Measurements from ENCODE around the gene THOP1. TPM values are rescaled to one million over a fixed set of nuclear protein-coding genes. Genes with fewer than 3 reads are reported as not detected.
"Not testable (repeated sequence)": the region's sequence is repeated elsewhere in the genome, so short reads cannot be mapped to it uniquely, and the experiment has no call there.

THOP1 gene
- total and polyA plus RNA-seq, 2 experiments from 2014 or later, result 81.3 to 111 TPM

DNA sequence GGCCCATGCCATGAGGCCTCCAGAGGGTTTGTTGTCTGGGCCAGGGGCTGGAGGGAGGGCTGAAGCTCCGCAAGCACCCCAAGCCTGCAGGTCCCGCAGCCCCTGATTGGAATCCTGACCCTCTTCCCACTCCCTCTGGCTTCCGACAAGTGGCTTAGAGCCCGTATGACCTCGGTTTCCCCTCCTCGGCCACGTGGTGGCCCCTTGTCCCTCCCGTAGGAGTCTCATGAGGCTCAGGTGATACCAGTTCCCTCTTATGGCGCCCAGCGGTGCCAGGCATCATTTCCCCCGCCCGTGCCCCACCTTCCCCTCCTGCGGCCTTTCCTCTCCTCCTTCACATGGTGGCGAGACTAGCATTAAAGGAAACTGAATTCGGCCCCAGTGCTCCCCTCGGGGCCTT, 6.1 kb downstream of the THOP1 start:
- H3K4me1 ChIP-seq (ENCODE audit: low read depth), result no peaks in the 10 kb centered on the region
- no peak overlapping the region for H3K27ac ChIP-seq
- TF ChIP-seq, protein P1, sequence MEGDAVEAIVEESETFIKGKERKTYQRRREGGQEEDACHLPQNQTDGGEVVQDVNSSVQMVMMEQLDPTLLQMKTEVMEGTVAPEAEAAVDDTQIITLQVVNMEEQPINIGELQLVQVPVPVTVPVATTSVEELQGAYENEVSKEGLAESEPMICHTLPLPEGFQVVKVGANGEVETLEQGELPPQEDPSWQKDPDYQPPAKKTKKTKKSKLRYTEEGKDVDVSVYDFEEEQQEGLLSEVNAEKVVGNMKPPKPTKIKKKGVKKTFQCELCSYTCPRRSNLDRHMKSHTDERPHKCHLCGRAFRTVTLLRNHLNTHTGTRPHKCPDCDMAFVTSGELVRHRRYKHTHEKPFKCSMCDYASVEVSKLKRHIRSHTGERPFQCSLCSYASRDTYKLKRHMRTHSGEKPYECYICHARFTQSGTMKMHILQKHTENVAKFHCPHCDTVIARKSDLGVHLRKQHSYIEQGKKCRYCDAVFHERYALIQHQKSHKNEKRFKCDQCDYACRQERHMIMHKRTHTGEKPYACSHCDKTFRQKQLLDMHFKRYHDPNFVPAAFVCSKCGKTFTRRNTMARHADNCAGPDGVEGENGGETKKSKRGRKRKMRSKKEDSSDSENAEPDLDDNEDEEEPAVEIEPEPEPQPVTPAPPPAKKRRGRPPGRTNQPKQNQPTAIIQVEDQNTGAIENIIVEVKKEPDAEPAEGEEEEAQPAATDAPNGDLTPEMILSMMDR (IDR thresholded peaks at IDR 0.05; ENCODE audit: low read depth, low read length), result no peak
- H3K36me3 ChIP-seq, result peaks cover 31% of the 10 kb centered on the region
- no peaks in the 10 kb centered on the region for H3K27me3 ChIP-seq
- no peaks in the 10 kb centered on the region for H3K9me3 ChIP-seq (ENCODE audit: low read depth)
- H3K4me3 ChIP-seq, result no peak overlapping the region
- DNase-seq (ENCODE audit: low read depth in 1 of 2, low spot score in 1 of 2), result no peak

GRCh38 chr19:2791876-2792275, 6.6 kb downstream of the THOP1 start:
- DNase-seq (ENCODE audit: low read depth in 1 of 2, low spot score in 1 of 2), result no peak
- Histone ChIP-seq H3K9me3 (ENCODE audit: low read depth) (no peaks in the 10 kb centered on the region), H3K27me3 (no peaks in the 10 kb centered on the region), H3K4me1 (ENCODE audit: low read depth) (no peaks in the 10 kb centered on the region), H3K4me3 (no peak overlapping the region), H3K36me3 (peaks cover 31% of the 10 kb centered on the region), H3K27ac (no peak overlapping the region)
- TF ChIP-seq, protein P1 (IDR thresholded peaks at IDR 0.05; ENCODE audit: low read depth, low read length), result no peak

DNA sequence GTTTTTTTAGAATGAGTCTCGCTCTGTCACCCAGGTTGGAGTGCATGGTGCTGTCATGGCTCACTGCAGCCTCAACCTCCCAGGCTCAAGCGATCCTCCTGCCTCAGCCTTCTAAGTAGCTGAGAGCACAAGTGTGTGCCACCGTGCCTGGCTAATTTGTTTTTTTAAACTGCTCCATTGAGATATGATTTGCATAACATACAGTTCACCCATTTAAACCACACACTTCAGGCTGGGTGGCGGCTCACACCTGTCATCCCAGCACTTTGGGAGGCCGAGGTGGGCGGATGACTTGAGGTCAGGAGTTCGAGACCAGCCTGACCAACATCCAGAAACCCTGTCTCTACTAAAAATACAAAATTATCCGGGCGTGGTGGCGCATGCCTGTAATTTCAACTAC, 7.4 kb downstream of the THOP1 start:
- H3K9me3 ChIP-seq (ENCODE audit: low read depth); DNase-seq (ENCODE audit: low read depth in 1 of 2, low spot score in 1 of 2); H3K27ac ChIP-seq; H3K4me1 ChIP-seq (ENCODE audit: low read depth); H3K4me3 ChIP-seq; H3K27me3 ChIP-seq: not testable (repeated sequence)
- peaks cover 31% of the 10 kb centered on the region for H3K36me3 ChIP-seq

DNA sequence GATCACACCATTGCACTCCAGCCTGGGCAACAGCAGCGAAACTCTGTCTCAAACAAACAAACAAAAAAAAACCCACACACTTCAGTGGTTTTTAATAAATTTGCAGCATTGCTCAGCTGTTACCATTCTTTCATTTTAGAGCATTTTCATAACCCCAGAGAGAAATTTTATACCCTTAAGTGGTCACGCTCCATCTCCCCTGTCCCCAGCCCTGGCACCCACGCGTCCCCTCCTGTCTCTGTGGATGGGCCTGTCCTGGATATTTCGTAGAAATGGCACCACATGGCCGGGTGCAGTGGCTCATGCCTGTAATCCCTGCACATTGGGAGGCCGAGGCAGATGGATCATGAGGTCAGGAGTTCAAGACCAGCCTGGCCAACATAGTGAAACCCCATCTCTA, 7.8 kb downstream of the THOP1 start:
- H3K27me3 ChIP-seq, result no peaks in the 10 kb centered on the region
- H3K4me1 ChIP-seq (ENCODE audit: low read depth), result no peaks in the 10 kb centered on the region
- no peak overlapping the region for H3K4me3 ChIP-seq
- peaks cover 31% of the 10 kb centered on the region for H3K36me3 ChIP-seq
- no peaks in the 10 kb centered on the region for H3K9me3 ChIP-seq (ENCODE audit: low read depth)
- no peak for DNase-seq (ENCODE audit: low read depth in 1 of 2, low spot score in 1 of 2)
- no peak overlapping the region for H3K27ac ChIP-seq
- TF ChIP-seq, protein P1 (IDR thresholded peaks at IDR 0.05; ENCODE audit: low read depth, low read length), result no peak

DNA sequence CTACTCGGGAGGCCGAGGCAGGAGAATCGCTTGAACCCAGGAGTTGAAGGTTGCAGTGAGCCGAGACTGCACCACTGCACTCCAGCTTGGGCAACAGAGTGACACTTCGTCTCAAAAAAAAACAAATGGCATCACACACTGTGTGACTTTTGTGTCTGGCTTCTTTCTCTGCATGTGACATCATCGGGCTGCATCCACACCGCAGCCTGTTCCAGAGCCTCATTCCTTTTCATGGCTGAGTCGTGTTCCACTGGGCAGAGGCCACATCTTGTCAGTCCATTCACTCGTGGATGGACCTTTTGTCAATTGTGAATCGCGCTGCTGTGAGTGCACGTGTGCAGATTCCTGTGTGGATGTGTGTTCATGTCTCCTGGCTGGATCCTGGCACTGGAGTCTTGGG, 8.3 kb downstream of the THOP1 start:
- Histone ChIP-seq H3K36me3 (peaks cover 31% of the 10 kb centered on the region), H3K4me1 (ENCODE audit: low read depth) (peaks cover 4% of the 10 kb centered on the region), H3K4me3 (no peak overlapping the region), H3K27me3 (no peaks in the 10 kb centered on the region), H3K27ac (no peak overlapping the region), H3K9me3 (ENCODE audit: low read depth) (no peaks in the 10 kb centered on the region)
- no peak for DNase-seq (ENCODE audit: low read depth in 1 of 2, low spot score in 1 of 2)
- TF ChIP-seq, protein P1 (IDR thresholded peaks at IDR 0.05; ENCODE audit: low read depth, low read length), result no peak

GRCh38 chr19:2795827-2796658, 10.7 kb downstream of the THOP1 start:
- TF ChIP-seq, protein P1 (IDR thresholded peaks at IDR 0.05; ENCODE audit: low read depth, low read length), result no peak

More at GRCh38 chr19:2795827-2796658, 10.7 kb downstream of the THOP1 start:
- no peak overlapping the region for H3K27ac ChIP-seq
- H3K4me1 ChIP-seq (ENCODE audit: low read depth), result peaks cover 8% of the 10 kb centered on the region
- H3K4me3 ChIP-seq, result no peak overlapping the region
- peaks cover 35% of the 10 kb centered on the region for H3K36me3 ChIP-seq
- H3K27me3 ChIP-seq, result no peaks in the 10 kb centered on the region
- H3K9me3 ChIP-seq (ENCODE audit: low read depth), result no peaks in the 10 kb centered on the region
- no peak for DNase-seq (ENCODE audit: low read depth in 1 of 2, low spot score in 1 of 2)

All from cardiac muscle cell (in vitro differentiated cells and primary cell).